ENCODE results near the gene LNX1.

The LNX1 gene

DNA sequence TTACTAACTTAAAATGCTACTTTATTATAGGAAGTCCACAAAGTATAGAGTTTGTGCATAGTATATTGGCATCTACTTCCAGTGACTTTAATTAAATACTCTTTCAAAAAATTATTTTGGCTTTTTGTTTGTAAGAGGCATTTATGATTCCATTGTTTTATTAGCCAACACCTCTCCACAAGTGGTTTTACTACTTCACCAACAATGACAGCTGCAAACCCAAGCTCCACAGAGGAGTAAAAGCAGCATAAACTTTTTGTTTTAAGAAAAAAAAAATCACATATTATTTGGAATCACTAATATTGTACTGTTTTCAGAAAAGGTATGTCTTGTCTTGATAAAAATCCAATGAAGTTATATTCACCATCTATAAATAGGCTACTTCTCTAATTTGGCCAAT, 125.4 kb downstream of the LNX1 start:
- H3K27ac ChIP-seq (replicated peaks), result no peak overlapping the region
- no peak overlapping the region for H3K4me3 ChIP-seq (replicated peaks; ENCODE audit: insufficient read depth, low read length)
- no peaks in the 10 kb centered on the region for H3K27me3 ChIP-seq (ENCODE audit: insufficient read depth, poor library complexity, severe bottlenecking)
- no peak for DNase-seq (ENCODE audit: low read depth in 1 of 2, low spot score in 1 of 2)
- TF ChIP-seq, protein P1, sequence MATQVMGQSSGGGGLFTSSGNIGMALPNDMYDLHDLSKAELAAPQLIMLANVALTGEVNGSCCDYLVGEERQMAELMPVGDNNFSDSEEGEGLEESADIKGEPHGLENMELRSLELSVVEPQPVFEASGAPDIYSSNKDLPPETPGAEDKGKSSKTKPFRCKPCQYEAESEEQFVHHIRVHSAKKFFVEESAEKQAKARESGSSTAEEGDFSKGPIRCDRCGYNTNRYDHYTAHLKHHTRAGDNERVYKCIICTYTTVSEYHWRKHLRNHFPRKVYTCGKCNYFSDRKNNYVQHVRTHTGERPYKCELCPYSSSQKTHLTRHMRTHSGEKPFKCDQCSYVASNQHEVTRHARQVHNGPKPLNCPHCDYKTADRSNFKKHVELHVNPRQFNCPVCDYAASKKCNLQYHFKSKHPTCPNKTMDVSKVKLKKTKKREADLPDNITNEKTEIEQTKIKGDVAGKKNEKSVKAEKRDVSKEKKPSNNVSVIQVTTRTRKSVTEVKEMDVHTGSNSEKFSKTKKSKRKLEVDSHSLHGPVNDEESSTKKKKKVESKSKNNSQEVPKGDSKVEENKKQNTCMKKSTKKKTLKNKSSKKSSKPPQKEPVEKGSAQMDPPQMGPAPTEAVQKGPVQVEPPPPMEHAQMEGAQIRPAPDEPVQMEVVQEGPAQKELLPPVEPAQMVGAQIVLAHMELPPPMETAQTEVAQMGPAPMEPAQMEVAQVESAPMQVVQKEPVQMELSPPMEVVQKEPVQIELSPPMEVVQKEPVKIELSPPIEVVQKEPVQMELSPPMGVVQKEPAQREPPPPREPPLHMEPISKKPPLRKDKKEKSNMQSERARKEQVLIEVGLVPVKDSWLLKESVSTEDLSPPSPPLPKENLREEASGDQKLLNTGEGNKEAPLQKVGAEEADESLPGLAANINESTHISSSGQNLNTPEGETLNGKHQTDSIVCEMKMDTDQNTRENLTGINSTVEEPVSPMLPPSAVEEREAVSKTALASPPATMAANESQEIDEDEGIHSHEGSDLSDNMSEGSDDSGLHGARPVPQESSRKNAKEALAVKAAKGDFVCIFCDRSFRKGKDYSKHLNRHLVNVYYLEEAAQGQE (IDR thresholded peaks at IDR 0.05; ENCODE audit: insufficient replicate concordance, low read depth), result no peak

DNA sequence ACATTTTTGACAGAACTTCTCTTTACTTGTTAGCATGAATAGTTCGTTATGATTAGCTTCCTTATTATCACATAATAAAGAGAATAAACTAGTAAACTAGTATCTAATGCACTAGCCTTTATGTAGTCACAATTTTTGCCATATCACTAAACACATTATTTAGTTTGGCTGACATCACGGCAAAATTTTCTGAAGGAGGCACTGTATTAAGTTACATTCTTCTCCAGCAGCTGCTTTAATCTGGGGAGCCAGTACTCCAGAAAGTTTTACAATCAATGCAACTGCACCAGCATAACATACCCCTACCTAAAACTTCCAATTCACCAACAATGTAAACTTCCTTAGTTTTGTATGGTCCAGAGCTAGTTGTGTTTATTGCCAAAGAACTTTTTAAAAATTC, 126.0 kb downstream of the LNX1 start:
- no peaks in the 10 kb centered on the region for H3K27me3 ChIP-seq (ENCODE audit: insufficient read depth, poor library complexity, severe bottlenecking)

GRCh38 chr4:53463340-53463739, 127.9 kb downstream of the LNX1 start:
- TF ChIP-seq GABPA (IDR thresholded peaks at IDR 0.05; ENCODE audit: low read depth), result no peak
- TF ChIP-seq, protein P1 (IDR thresholded peaks at IDR 0.05; ENCODE audit: insufficient replicate concordance, low read depth), result no peak
- no peak for TF ChIP-seq POLR2AphosphoS5 (IDR thresholded peaks at IDR 0.05; ENCODE audit: low read depth)
- TF ChIP-seq, protein P2, sequence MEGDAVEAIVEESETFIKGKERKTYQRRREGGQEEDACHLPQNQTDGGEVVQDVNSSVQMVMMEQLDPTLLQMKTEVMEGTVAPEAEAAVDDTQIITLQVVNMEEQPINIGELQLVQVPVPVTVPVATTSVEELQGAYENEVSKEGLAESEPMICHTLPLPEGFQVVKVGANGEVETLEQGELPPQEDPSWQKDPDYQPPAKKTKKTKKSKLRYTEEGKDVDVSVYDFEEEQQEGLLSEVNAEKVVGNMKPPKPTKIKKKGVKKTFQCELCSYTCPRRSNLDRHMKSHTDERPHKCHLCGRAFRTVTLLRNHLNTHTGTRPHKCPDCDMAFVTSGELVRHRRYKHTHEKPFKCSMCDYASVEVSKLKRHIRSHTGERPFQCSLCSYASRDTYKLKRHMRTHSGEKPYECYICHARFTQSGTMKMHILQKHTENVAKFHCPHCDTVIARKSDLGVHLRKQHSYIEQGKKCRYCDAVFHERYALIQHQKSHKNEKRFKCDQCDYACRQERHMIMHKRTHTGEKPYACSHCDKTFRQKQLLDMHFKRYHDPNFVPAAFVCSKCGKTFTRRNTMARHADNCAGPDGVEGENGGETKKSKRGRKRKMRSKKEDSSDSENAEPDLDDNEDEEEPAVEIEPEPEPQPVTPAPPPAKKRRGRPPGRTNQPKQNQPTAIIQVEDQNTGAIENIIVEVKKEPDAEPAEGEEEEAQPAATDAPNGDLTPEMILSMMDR (IDR thresholded peaks at IDR 0.05; ENCODE audit: insufficient read depth, low read length), result no peak
- TF ChIP-seq SPI1 (IDR thresholded peaks at IDR 0.05; ENCODE audit: borderline replicate concordance, low read depth), result no peak
- DNase-seq (ENCODE audit: low read depth in 1 of 2, low spot score in 1 of 2), result no peak
- no peaks in the 10 kb centered on the region for H3K27me3 ChIP-seq (ENCODE audit: insufficient read depth, poor library complexity, severe bottlenecking)
- H3K27ac ChIP-seq (replicated peaks), result no peak overlapping the region
- H3K4me3 ChIP-seq (replicated peaks; ENCODE audit: insufficient read depth, low read length), result no peak overlapping the region

More for the DNA sequence above, 126.0 kb downstream of the LNX1 start:
- DNase-seq (ENCODE audit: low read depth in 1 of 2, low spot score in 1 of 2), result no peak
- Histone ChIP-seq H3K4me3 (replicated peaks; ENCODE audit: insufficient read depth, low read length) (no peak overlapping the region), H3K27ac (replicated peaks) (no peak overlapping the region)
- TF ChIP-seq SPI1 (IDR thresholded peaks at IDR 0.05; ENCODE audit: borderline replicate concordance, low read depth) (no peak), POLR2AphosphoS5 (IDR thresholded peaks at IDR 0.05; ENCODE audit: low read depth) (no peak), GABPA (IDR thresholded peaks at IDR 0.05; ENCODE audit: low read depth) (no peak)
- TF ChIP-seq, protein P1 (IDR thresholded peaks at IDR 0.05; ENCODE audit: insufficient replicate concordance, low read depth), result no peak
- TF ChIP-seq, protein P2 (IDR thresholded peaks at IDR 0.05; ENCODE audit: insufficient read depth, low read length), result no peak

- TF ChIP-seq, protein P2 (IDR thresholded peaks at IDR 0.05; ENCODE audit: insufficient read depth, low read length), result no peak
- TF ChIP-seq, protein P1 (IDR thresholded peaks at IDR 0.05; ENCODE audit: insufficient replicate concordance, low read depth), result no peak
- TF ChIP-seq GABPA (IDR thresholded peaks at IDR 0.05; ENCODE audit: low read depth) (no peak), SPI1 (IDR thresholded peaks at IDR 0.05; ENCODE audit: borderline replicate concordance, low read depth) (no peak), POLR2AphosphoS5 (IDR thresholded peaks at IDR 0.05; ENCODE audit: low read depth) (no peak)
- H3K4me3 ChIP-seq (replicated peaks; ENCODE audit: insufficient read depth, low read length), result no peak overlapping the region
- H3K27ac ChIP-seq (replicated peaks), result no peak overlapping the region
- no peak for DNase-seq (ENCODE audit: low read depth in 1 of 2, low spot score in 1 of 2)
- no peaks in the 10 kb centered on the region for H3K27me3 ChIP-seq (ENCODE audit: insufficient read depth, poor library complexity, severe bottlenecking)
Measured at GRCh38 chr4:53461244-53461643, 130.0 kb downstream of the LNX1 start.

Measured in HL-60 (cell line).